Esophagus squamous epithelium (tissue), 5 donors: ENCODE results near the gene UBE2O. TPM values are rescaled to one million over a fixed set of nuclear protein-coding genes. Genes with fewer than 3 reads are reported as not detected.

ENCODE experiments used
- DNase-seq: peaks from one replicate; lab custom pipeline; 2025; lab: John Stamatoyannopoulos, UW
- H3K27ac ChIP-seq, 4 donors: fragments of 200-600 bp; sonication (generic); one replicate each; pipeline ENCODE4 v1.5.1; 2016 to 2019; ENCODE audit warnings: mild to moderate bottlenecking in 1 of 4
- H3K27me3 ChIP-seq, 4 donors: fragments of 200-600 bp; sonication (generic); 1 replicate in 3 of 4; 2 replicates in 1 of 4; pipeline versions ENCODE4 v1.5.1 to v1.6.0; 2017 to 2021; ENCODE audit warnings: antibody characterized with exemption in 1 of 4
- H3K36me3 ChIP-seq, 3 donors: fragments of 200-600 bp; sonication (generic); one replicate each; pipeline ENCODE4 v1.5.1; 2016 to 2019
- H3K4me1 ChIP-seq, 3 donors: fragments of 200-600 bp; sonication (generic); one replicate each; pipeline ENCODE4 v1.5.1; 2017 to 2019
- H3K4me3 ChIP-seq, 4 donors: fragments of 200-600 bp; sonication (generic); 1 replicate in 3 of 4; 2 replicates in 1 of 4; pipeline ENCODE4 v1.5.1; 2016 to 2019; ENCODE audit warnings: mild to moderate bottlenecking in 2 of 4, moderate library complexity in 1 of 4
- H3K9me3 ChIP-seq, 3 donors: fragments of 200-600 bp; sonication (generic); one replicate each; pipeline ENCODE4 v1.5.1; 2016 to 2019
- CTCF ChIP-seq, 6 experiments: fragments of 450-650 bp in 4 of 6; fragments of 200-600 bp in 2 of 6; sonication (generic) in 2 of 6; IDR thresholded peaks; one replicate each; pipeline ENCODE4 v1.5.1; 2016 to 2019; ENCODE audit warnings: antibody characterized with exemption in 6 of 6, mild to moderate bottlenecking in 4 of 6, moderate library complexity in 4 of 6
- POLR2A ChIP-seq, 4 donors: fragments of 450-650 bp; IDR thresholded peaks; one replicate each; pipeline ENCODE4 v1.6.1; 2017; ENCODE audit warnings: antibody characterized with exemption in 4 of 4, mild to moderate bottlenecking in 4 of 4, moderate library complexity in 3 of 4
- WGBS, 2 donors: methylation state at CpG; one replicate each; pipeline ENCODE4 v1.1.5; 2018; 5-methylcytosine and 5-hydroxymethylcytosine counted together
- intact Hi-C: fragments of 100-400 bp; cut with DNase I; formaldehyde crosslinking; loops from one replicate; pipeline ENCODE4 v1.15.0; 2022
- total RNA-seq, 4 donors: library from RNA; depleted of rRNA; stranded (reverse); fragments of >200 nt; gene quantifications; one replicate each; pipeline ENCODE4 v1.1.0, GENCODE V29; 2016
- donor health status: DM: yes; HTN: yes; CAD: no.

The UBE2O gene
- total RNA-seq, 4 donors from 2014 or later = 11.9 to 19.8 (median 16.3) TPM

DNA sequence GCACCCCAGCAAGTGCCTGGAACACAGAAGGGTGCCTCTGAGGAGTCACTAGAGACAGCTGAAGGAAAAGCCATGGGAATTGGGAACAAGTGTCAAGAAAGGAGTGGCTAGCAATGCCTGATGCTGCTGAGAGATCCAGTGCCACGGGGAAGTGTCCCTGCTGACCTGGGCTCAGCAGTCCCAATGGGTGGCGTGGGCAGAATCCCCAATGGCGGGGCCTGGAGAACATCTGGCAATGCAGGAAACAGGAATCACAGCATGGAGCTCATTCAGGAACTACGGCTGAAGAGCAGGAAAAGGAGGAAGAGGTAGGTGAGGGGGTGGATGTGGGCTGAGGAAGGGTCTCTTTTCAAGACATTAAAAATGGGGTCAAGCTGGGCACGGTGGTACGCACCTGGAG, 30.1 kb downstream of the UBE2O start:
- Histone ChIP-seq H3K27me3 (no peaks in the 10 kb centered on the region), H3K4me3 (no peak overlapping the region), H3K27ac (no peak overlapping the region), H3K9me3 (no peaks in the 10 kb centered on the region), H3K4me1 (peaks cover 2 to 32% (median 5%) of the 10 kb centered on the region in 3 donors), H3K36me3 (peaks cover 0 to 15% (median 0%) of the 10 kb centered on the region in 3 donors)
- 85 to 92% methylated on average over 6 of the region's 6 CpGs for WGBS, 2 donors
- no peak for TF ChIP-seq CTCF (IDR thresholded peaks at IDR 0.05)
- TF ChIP-seq POLR2A (IDR thresholded peaks at IDR 0.05) = no peak
- intact Hi-C loops = no loop called here
- no peak for DNase-seq

GRCh38 chr17:76422406-76422805, 30.5 kb downstream of the UBE2O start:
- TF ChIP-seq CTCF (IDR thresholded peaks at IDR 0.05) = no peak
- no peak for TF ChIP-seq POLR2A (IDR thresholded peaks at IDR 0.05)
- Histone ChIP-seq H3K27ac (no peak overlapping the region), H3K4me3 (no peak overlapping the region), H3K36me3 (peaks cover 0 to 19% (median 0%) of the 10 kb centered on the region in 3 donors), H3K9me3 (no peaks in the 10 kb centered on the region), H3K27me3 (no peaks in the 10 kb centered on the region), H3K4me1 (peaks cover 0 to 28% (median under 1%) of the 10 kb centered on the region in 3 donors)
- DNase-seq = no peak
- intact Hi-C loops = no loop called here
- WGBS, 2 donors = 89 to 91% methylated on average over 1 to 4 of the region's 8 CpGs

- no peak for DNase-seq
- no peak overlapping the region for H3K27ac ChIP-seq
Measured at GRCh38 chr17:76421044-76421407, 31.9 kb downstream of the UBE2O start.

GRCh38 chr17:76420356-76421043, 32.5 kb downstream of the UBE2O start:
- TF ChIP-seq CTCF (IDR thresholded peaks at IDR 0.05) (no peak), POLR2A (IDR thresholded peaks at IDR 0.05) (no peak)
- no peak overlapping the region for H3K27ac ChIP-seq
- no peaks in the 10 kb centered on the region for H3K27me3 ChIP-seq
- peaks cover 0 to 20% (median 0%) of the 10 kb centered on the region in 3 donors for H3K36me3 ChIP-seq
- DNase-seq = no peak
- peaks cover 0 to 21% (median 0%) of the 10 kb centered on the region in 3 donors for H3K4me1 ChIP-seq
- H3K9me3 ChIP-seq = no peaks in the 10 kb centered on the region
- H3K4me3 ChIP-seq = no peak overlapping the region
- WGBS, 2 donors = 63 to 81% methylated on average over 7 to 10 of the region's 10 CpGs
- intact Hi-C loops = no loop called here

More at GRCh38 chr17:76421044-76421407, 31.9 kb downstream of the UBE2O start:
- Histone ChIP-seq H3K36me3 (peaks cover 0 to 20% (median 0%) of the 10 kb centered on the region in 3 donors), H3K9me3 (no peaks in the 10 kb centered on the region), H3K4me1 (peaks cover 0 to 21% (median 0%) of the 10 kb centered on the region in 3 donors), H3K4me3 (no peak overlapping the region), H3K27me3 (no peaks in the 10 kb centered on the region)
- WGBS, 2 donors = 59 to 67% methylated on average over 6 to 7 of the region's 7 CpGs
- intact Hi-C loops = no loop called here
- TF ChIP-seq POLR2A (IDR thresholded peaks at IDR 0.05) = no peak
- TF ChIP-seq CTCF (IDR thresholded peaks at IDR 0.05) = no peak

- Histone ChIP-seq H3K27ac (no peak overlapping the region), H3K36me3 (peaks cover 0 to 20% (median 0%) of the 10 kb centered on the region in 3 donors), H3K4me1 (peaks cover 0 to 25% (median 0%) of the 10 kb centered on the region in 3 donors), H3K27me3 (no peaks in the 10 kb centered on the region), H3K9me3 (no peaks in the 10 kb centered on the region), H3K4me3 (no peak overlapping the region)
- intact Hi-C loops = no loop called here
- WGBS, 2 donors = 74 to 83% methylated on average over 10 of the region's 17 CpGs
- no peak for TF ChIP-seq CTCF (IDR thresholded peaks at IDR 0.05)
- TF ChIP-seq POLR2A (IDR thresholded peaks at IDR 0.05) = no peak
- no peak for DNase-seq
Measured at GRCh38 chr17:76419576-76420260, 33.2 kb downstream of the UBE2O start.
